ENCODE data around the gene EPG5. TPM values are rescaled to one million over a fixed set of nuclear protein-coding genes. Genes with fewer than 3 reads are reported as not detected.

The EPG5 gene
- total and polyA plus RNA-seq, 10 of the 15 experiments (the other 5 are each of a cell fraction or from before 2014, with no cell fraction given): 1.9 to 27.7 (median 9.0) TPM

DNA sequence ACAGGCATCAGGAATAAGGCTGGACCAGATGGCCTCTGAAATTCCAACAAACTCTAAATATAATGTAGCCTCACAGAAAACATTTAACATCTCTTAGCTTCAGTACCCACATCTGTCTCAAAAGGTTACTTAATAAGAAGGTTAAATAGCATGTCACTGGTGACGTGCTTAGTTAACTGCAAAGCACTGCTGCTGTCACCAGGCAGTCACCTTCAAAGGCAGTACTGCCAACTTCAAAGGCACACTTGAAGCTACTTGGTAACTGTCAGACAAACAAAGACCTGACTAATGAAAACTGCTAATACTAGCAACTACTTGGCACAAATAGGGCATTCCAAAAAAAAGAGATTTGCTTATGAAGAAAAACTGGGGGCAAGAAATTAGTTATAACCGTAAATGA lies 36.2 kb downstream of the EPG5 start (continued):
- no peak for TF ChIP-seq SMC3 (IDR thresholded peaks at IDR 0.05; ENCODE audit: borderline replicate concordance, low read length)
- TF ChIP-seq CEBPZ (IDR thresholded peaks at IDR 0.05; ENCODE audit: low read depth, low read length): no peak

DNA sequence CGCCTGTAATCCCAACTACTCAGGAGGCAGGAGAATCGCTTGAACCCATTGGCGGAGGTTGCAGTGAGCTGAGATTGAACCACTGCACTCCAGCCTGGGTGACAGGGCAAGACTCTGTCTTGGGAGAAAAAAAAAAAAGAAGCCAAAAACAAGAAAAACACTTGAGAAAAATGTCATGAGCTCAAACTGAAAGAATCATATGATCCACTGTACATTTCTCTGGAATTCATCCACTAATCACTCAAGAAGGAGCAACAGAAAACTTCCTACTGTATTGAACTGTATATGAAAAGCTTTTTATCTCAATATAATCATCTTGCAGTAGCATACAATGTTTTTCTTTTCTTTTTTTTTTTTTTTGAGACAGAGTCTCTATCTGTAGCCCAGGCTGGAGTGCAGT lies 40.4 kb downstream of the EPG5 start:
- H4K20me1 ChIP-seq (ENCODE audit: control insufficient read depth, insufficient read depth): no peaks in the 10 kb centered on the region
- 100% methylated on average over 3 of the region's 3 CpGs for WGBS (ENCODE audit: insufficient coverage, insufficient replicate concordance, low lambda C conversion rate, missing lambda C conversion rate)
- peaks cover 2 to 9% of the 10 kb centered on the region in 2 experiments; a peak in 3 of 4 replicates for H3K36me3 ChIP-seq (ENCODE audit: control insufficient read depth in 2 of 2, insufficient read depth in 2 of 2, low read length in 1 of 2)
- FAIRE-seq: no peak
- H3K4me2 ChIP-seq (ENCODE audit: control insufficient read depth, insufficient read depth): no peak overlapping the region
- no peaks in the 10 kb centered on the region for H3K9me3 ChIP-seq (replicated peaks; ENCODE audit: control insufficient read depth, insufficient read depth, low read length)
- in situ Hi-C loops (cut with MboI) (no loop called here), intact Hi-C loops (cut with micrococcal nuclease; ENCODE audit: unreplicated experiment) (no loop called here)
- TF ChIP-seq FOXM1 (IDR thresholded peaks at IDR 0.05; ENCODE audit: low read depth, low read length): no peak
- ATAC-seq: no peak
- no peak overlapping the region for H3K27ac ChIP-seq (ENCODE audit: control insufficient read depth, insufficient read depth)
- no peak overlapping the region for H3K4me3 ChIP-seq
- ChIA-PET CTCF (interaction anchor here (0.6 to 2.5 kb wide), 2 partner anchors 10 to 147 kb away, joined by 3 to 12 read pairs; no protein-coding TSS in a partner anchor), SMC1A (ENCODE audit: uncharacterized antibody, unreplicated experiment) (interaction anchor here (1.3 kb wide), 1 partner anchor 47 kb away, joined by 4 read pairs; no protein-coding TSS in a partner anchor), RAD21 (ENCODE audit: unreplicated experiment) (no interaction called here), POLR2A (no interaction called here)
- DNase-seq (ENCODE audit: low read depth, low spot score): no peak
- BruUV-seq (replicated peaks): no TSS peak
- H3K4me1 ChIP-seq (ENCODE audit: control insufficient read depth, insufficient read depth, low read length): no peaks in the 10 kb centered on the region
- H3K27me3 ChIP-seq (replicated peaks in 1 of 2; ENCODE audit: control insufficient read depth in 2 of 2, insufficient read depth in 2 of 2, low read length in 1 of 2): no peaks in the 10 kb centered on the region
- no peak overlapping the region for H2AFZ ChIP-seq (ENCODE audit: control insufficient read depth, low read depth, low read length)
- no peak overlapping the region for H3K9ac ChIP-seq (ENCODE audit: control insufficient read depth, insufficient read depth, low read length)
- H3K79me2 ChIP-seq (ENCODE audit: control insufficient read depth, insufficient read depth, low read length): no peaks in the 10 kb centered on the region
